ENCODE data around the gene ZCWPW2.
A peak's percentile ranks its signal among the peaks of the same experiment; 100 is the strongest.

Gene ZCWPW2

GRCh38 chr3:28348629-28349468 is at the start of gene ZCWPW2, which contains the start of gene AZI2:
Gene ZCWPW2, plus strand, starts transcription at chr3:28348721. Its CDS starts 64,348 bp downstream, at chr3:28413069.
Gene AZI2, minus strand, starts transcription at chr3:28348824. Its CDS starts 8,207 bp downstream, at chr3:28340617.
- peaks cover 7% of the 10 kb centered on the region for H3K36me3 ChIP-seq (ENCODE audit: insufficient read depth, low read length)
- peak within 1 kb of the TSS; percentile 58 for H2AFZ ChIP-seq (ENCODE audit: low read length, unreplicated experiment)
- H3K4me1 ChIP-seq (ENCODE audit: control insufficient read depth, insufficient read depth, low read length, unreplicated experiment) = peaks cover 31% of the 10 kb centered on the region
- H3K27ac ChIP-seq (ENCODE audit: low read depth, low read length) = peak within 1 kb of the TSS; percentile 100
- H3K27me3 ChIP-seq (ENCODE audit: insufficient read depth, low read length) = no peaks in the 10 kb centered on the region
- peak within 1 kb of the TSS; percentile 93 for H3K4me3 ChIP-seq (ENCODE audit: low read depth, low read length)
- peaks cover 57% of the 10 kb centered on the region for H3K79me2 ChIP-seq (ENCODE audit: control insufficient read depth, insufficient read depth, low read length, unreplicated experiment)

GRCh38 chr3:28299705-28300104 is 48.8 kb upstream of the ZCWPW2 start:
- peaks cover 7% of the 10 kb centered on the region; the same call in 1 of the 2 replicates for H3K36me3 ChIP-seq (ENCODE audit: insufficient read depth, low read length)
- no peaks in the 10 kb centered on the region for H3K27me3 ChIP-seq (ENCODE audit: insufficient read depth, low read length)
- peaks cover 5% of the 10 kb centered on the region for H3K4me1 ChIP-seq (ENCODE audit: control insufficient read depth, insufficient read depth, low read length, unreplicated experiment)
- H3K4me3 ChIP-seq (ENCODE audit: low read depth, low read length) = no peak overlapping the region
- no peak overlapping the region for H2AFZ ChIP-seq (ENCODE audit: low read length, unreplicated experiment)
- no peaks in the 10 kb centered on the region for H3K79me2 ChIP-seq (ENCODE audit: control insufficient read depth, insufficient read depth, low read length, unreplicated experiment)
- no peak overlapping the region for H3K27ac ChIP-seq (ENCODE audit: low read depth, low read length)

GRCh38 chr3:28300345-28300962 is 48.1 kb upstream of the ZCWPW2 start:
- Histone ChIP-seq H3K27me3 (ENCODE audit: insufficient read depth, low read length) (no peaks in the 10 kb centered on the region), H3K27ac (ENCODE audit: low read depth, low read length) (no peak overlapping the region), H3K4me1 (ENCODE audit: control insufficient read depth, insufficient read depth, low read length, unreplicated experiment) (no peaks in the 10 kb centered on the region), H3K4me3 (ENCODE audit: low read depth, low read length) (no peak overlapping the region), H3K36me3 (ENCODE audit: insufficient read depth, low read length) (no peaks in the 10 kb centered on the region), H2AFZ (ENCODE audit: low read length, unreplicated experiment) (no peak overlapping the region), H3K79me2 (ENCODE audit: control insufficient read depth, insufficient read depth, low read length, unreplicated experiment) (no peaks in the 10 kb centered on the region)

GRCh38 chr3:28301688-28302087 is 46.8 kb upstream of the ZCWPW2 start:
- H3K27ac ChIP-seq (ENCODE audit: low read depth, low read length) = no peak overlapping the region
- H3K4me1 ChIP-seq (ENCODE audit: control insufficient read depth, insufficient read depth, low read length, unreplicated experiment) = no peaks in the 10 kb centered on the region
- no peak overlapping the region for H2AFZ ChIP-seq (ENCODE audit: low read length, unreplicated experiment)
- H3K36me3 ChIP-seq (ENCODE audit: insufficient read depth, low read length) = no peaks in the 10 kb centered on the region
- no peaks in the 10 kb centered on the region for H3K79me2 ChIP-seq (ENCODE audit: control insufficient read depth, insufficient read depth, low read length, unreplicated experiment)
- H3K4me3 ChIP-seq (ENCODE audit: low read depth, low read length) = no peak overlapping the region
- H3K27me3 ChIP-seq (ENCODE audit: insufficient read depth, low read length) = no peaks in the 10 kb centered on the region

- Histone ChIP-seq H3K27ac (ENCODE audit: low read depth, low read length) (no peak overlapping the region), H2AFZ (ENCODE audit: low read length, unreplicated experiment) (no peak overlapping the region), H3K27me3 (ENCODE audit: insufficient read depth, low read length) (no peaks in the 10 kb centered on the region), H3K4me1 (ENCODE audit: control insufficient read depth, insufficient read depth, low read length, unreplicated experiment) (peaks cover 4% of the 10 kb centered on the region), H3K36me3 (ENCODE audit: insufficient read depth, low read length) (no peaks in the 10 kb centered on the region), H3K79me2 (ENCODE audit: control insufficient read depth, insufficient read depth, low read length, unreplicated experiment) (no peaks in the 10 kb centered on the region), H3K4me3 (ENCODE audit: low read depth, low read length) (no peak overlapping the region)
Measured at GRCh38 chr3:28308196-28308595, 40.3 kb upstream of the ZCWPW2 start.

GRCh38 chr3:28315711-28316110 is 32.8 kb upstream of the ZCWPW2 start:
- Histone ChIP-seq H3K27me3 (ENCODE audit: insufficient read depth, low read length) (no peaks in the 10 kb centered on the region), H3K27ac (ENCODE audit: low read depth, low read length) (no peak overlapping the region), H3K79me2 (ENCODE audit: control insufficient read depth, insufficient read depth, low read length, unreplicated experiment) (no peaks in the 10 kb centered on the region), H3K4me1 (ENCODE audit: control insufficient read depth, insufficient read depth, low read length, unreplicated experiment) (no peaks in the 10 kb centered on the region), H3K4me3 (ENCODE audit: low read depth, low read length) (no peak overlapping the region), H2AFZ (ENCODE audit: low read length, unreplicated experiment) (no peak overlapping the region), H3K36me3 (ENCODE audit: insufficient read depth, low read length) (no peaks in the 10 kb centered on the region)

DNA sequence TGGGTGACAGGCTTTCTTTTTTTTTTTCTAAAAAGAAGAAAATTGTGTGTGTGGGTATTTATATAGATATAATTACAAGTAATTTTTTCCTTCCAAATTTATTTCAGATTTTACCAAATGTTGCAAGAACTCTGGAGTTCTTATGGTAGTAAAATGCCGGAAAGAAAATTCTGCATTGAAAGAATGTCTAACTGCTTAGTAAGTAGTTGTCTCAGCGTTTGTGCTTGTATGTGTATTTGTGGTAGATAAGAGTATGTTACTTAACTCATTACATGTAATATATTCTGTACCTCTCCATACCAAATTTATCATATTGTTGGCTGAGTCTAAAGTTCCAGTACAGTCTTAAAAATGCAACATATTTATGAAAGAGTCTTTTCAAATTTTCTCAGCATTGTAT is 32.3 kb upstream of the ZCWPW2 start:
- H3K4me1 ChIP-seq (ENCODE audit: control insufficient read depth, insufficient read depth, low read length, unreplicated experiment) = no peaks in the 10 kb centered on the region
- no peaks in the 10 kb centered on the region for H3K36me3 ChIP-seq (ENCODE audit: insufficient read depth, low read length)
- no peak overlapping the region for H3K27ac ChIP-seq (ENCODE audit: low read depth, low read length)
- no peak overlapping the region for H2AFZ ChIP-seq (ENCODE audit: low read length, unreplicated experiment)
- H3K4me3 ChIP-seq (ENCODE audit: low read depth, low read length) = no peak overlapping the region
- H3K79me2 ChIP-seq (ENCODE audit: control insufficient read depth, insufficient read depth, low read length, unreplicated experiment) = no peaks in the 10 kb centered on the region
- no peaks in the 10 kb centered on the region for H3K27me3 ChIP-seq (ENCODE audit: insufficient read depth, low read length)

DNA sequence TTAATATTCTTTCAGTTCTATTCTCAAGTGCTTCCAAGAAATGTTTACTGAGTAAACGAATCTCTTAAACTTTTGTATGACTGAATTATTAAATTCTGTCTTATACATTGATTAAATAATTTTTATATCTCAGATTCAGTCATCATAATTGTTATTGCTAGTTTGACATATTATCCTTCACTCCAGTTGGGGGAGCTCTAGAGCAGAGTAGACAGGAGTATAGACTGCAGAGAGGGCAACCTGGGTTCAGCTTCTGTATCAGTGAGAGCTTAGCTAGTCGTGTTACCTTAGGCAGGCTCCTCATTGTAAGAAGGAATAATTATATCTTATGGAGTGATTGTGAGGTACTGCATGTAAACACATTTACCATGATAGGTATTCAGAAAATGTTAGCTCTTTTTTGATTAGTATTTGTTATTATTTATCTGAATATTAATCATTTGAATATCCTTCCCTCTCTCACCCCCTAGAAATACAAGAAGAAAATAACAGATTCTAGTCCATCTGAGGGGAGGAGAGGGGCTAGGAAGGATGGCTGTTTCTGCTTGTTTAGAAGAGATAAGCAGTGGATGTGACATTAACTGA is 31.0 kb upstream of the ZCWPW2 start:
- Histone ChIP-seq H3K79me2 (ENCODE audit: control insufficient read depth, insufficient read depth, low read length, unreplicated experiment) (no peaks in the 10 kb centered on the region), H2AFZ (ENCODE audit: low read length, unreplicated experiment) (no peak overlapping the region), H3K4me1 (ENCODE audit: control insufficient read depth, insufficient read depth, low read length, unreplicated experiment) (no peaks in the 10 kb centered on the region), H3K4me3 (ENCODE audit: low read depth, low read length) (no peak overlapping the region), H3K36me3 (ENCODE audit: insufficient read depth, low read length) (no peaks in the 10 kb centered on the region), H3K27me3 (ENCODE audit: insufficient read depth, low read length) (no peaks in the 10 kb centered on the region), H3K27ac (ENCODE audit: low read depth, low read length) (no peak overlapping the region)

DNA sequence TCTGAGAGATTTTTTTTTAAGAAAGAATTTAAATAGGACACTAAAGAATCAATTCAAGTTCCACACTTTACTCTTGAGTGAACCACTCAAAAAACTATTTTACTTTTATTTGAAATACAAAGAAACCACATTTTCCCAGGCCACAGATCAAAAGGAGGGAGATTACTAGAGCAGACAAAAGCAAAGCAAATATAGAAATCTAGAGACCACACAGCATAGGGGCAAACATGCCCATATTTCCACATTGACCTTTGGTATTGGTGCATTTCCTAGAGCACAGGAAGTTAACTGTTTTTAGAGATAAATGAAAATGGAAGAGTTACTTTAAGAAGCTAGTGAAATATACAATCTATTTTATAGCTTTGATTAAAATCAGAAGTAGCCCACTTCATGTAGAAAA is 27.5 kb upstream of the ZCWPW2 start:
- H3K4me3 ChIP-seq (ENCODE audit: low read depth, low read length) = no peak overlapping the region
- H3K79me2 ChIP-seq (ENCODE audit: control insufficient read depth, insufficient read depth, low read length, unreplicated experiment) = no peaks in the 10 kb centered on the region
- peaks cover 18% of the 10 kb centered on the region for H3K36me3 ChIP-seq (ENCODE audit: insufficient read depth, low read length)
- no peak overlapping the region for H2AFZ ChIP-seq (ENCODE audit: low read length, unreplicated experiment)
- H3K27me3 ChIP-seq (ENCODE audit: insufficient read depth, low read length) = no peaks in the 10 kb centered on the region
- H3K27ac ChIP-seq (ENCODE audit: low read depth, low read length) = no peak overlapping the region
- H3K4me1 ChIP-seq (ENCODE audit: control insufficient read depth, insufficient read depth, low read length, unreplicated experiment) = no peaks in the 10 kb centered on the region

GRCh38 chr3:28322464-28322863 is 26.1 kb upstream of the ZCWPW2 start:
- Histone ChIP-seq H3K36me3 (ENCODE audit: insufficient read depth, low read length) (peaks cover 18% of the 10 kb centered on the region), H3K4me1 (ENCODE audit: control insufficient read depth, insufficient read depth, low read length, unreplicated experiment) (no peaks in the 10 kb centered on the region)

More at GRCh38 chr3:28322464-28322863, 26.1 kb upstream of the ZCWPW2 start:
- H3K4me3 ChIP-seq (ENCODE audit: low read depth, low read length) = no peak overlapping the region
- H3K79me2 ChIP-seq (ENCODE audit: control insufficient read depth, insufficient read depth, low read length, unreplicated experiment) = no peaks in the 10 kb centered on the region
- no peak overlapping the region for H3K27ac ChIP-seq (ENCODE audit: low read depth, low read length)
- no peak overlapping the region for H2AFZ ChIP-seq (ENCODE audit: low read length, unreplicated experiment)
- no peaks in the 10 kb centered on the region for H3K27me3 ChIP-seq (ENCODE audit: insufficient read depth, low read length)
